ENCODE data around the gene ALDH3B2.
"Not testable (repeated sequence)": the region's sequence is repeated elsewhere in the genome, so short reads cannot be mapped to it uniquely, and the experiment has no call there.

The ALDH3B2 gene

DNA sequence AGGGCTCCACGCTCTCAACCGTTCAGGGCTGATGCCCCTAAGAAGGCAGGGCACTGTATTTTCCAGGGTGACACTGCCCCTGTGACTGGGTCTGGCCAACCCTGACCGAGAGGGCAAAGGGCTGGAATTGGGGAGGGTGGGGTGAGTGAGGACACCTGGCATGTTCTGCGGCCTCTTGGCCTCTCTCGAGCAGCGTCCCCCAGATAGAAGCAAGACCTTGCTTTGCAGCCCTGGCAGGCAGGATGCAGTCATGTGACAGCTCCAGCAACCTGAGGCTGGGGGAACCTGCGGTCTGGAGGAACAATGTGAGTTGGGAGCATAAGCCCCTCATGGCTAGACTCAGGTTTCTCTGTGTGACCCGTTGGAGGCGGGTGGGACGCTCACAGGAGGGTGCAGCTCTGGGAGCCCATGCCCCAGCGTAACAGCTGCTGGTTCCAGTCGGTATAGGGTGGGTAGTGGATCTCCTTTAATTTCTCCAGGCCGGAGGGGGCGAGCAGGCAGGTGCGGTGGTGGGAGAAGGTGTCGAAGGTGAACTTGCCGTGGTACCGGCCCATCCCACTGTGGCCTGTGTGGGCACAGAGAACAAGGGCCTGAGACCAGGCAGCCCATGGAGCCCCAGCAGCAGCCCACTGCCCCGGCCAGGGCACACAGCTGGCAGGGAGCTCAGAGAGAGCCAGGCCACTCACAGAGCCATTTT, 11.4 kb downstream of the ALDH3B2 start:
- H3K4me3 ChIP-seq (ENCODE audit: low read depth, low read length): no peak overlapping the region
- TF ChIP-seq, protein P1, sequence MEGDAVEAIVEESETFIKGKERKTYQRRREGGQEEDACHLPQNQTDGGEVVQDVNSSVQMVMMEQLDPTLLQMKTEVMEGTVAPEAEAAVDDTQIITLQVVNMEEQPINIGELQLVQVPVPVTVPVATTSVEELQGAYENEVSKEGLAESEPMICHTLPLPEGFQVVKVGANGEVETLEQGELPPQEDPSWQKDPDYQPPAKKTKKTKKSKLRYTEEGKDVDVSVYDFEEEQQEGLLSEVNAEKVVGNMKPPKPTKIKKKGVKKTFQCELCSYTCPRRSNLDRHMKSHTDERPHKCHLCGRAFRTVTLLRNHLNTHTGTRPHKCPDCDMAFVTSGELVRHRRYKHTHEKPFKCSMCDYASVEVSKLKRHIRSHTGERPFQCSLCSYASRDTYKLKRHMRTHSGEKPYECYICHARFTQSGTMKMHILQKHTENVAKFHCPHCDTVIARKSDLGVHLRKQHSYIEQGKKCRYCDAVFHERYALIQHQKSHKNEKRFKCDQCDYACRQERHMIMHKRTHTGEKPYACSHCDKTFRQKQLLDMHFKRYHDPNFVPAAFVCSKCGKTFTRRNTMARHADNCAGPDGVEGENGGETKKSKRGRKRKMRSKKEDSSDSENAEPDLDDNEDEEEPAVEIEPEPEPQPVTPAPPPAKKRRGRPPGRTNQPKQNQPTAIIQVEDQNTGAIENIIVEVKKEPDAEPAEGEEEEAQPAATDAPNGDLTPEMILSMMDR (IDR thresholded peaks at IDR 0.05; ENCODE audit: low read depth, low read length): no peak

DNA sequence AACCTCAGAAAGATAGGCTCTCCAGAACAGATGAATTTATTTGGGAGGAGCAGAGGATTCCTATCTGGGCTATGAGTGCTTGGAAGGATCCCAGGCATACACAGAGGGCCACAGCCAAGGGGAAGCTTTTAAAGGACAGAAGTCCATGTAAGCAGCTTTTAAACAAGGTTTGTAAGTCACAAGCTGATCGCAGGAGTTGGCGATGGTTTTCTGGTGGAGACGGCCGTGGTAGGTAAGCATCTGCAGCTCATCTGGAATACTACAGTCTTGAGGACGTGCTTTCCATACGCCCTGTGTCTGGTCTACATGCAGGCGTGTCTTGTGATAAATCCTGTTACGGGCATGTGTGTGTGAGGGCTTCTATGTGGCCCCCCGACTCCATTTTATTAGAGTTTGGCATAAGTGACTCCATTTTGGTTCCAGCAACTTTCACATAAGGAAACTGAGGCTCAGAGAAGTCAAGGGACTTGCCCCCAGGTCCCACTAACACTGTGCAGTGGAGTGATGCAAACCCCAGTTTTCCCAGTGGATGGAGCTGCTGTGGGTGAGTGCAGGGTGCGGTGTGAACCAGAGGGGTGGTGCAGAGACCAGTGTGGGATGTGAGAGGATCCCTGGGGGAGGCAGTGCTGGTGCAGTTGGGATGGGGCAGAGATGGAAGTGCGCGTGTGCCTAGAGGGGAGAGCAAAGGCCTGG, 12.1 kb downstream of the ALDH3B2 start:
- TF ChIP-seq, protein P1 (IDR thresholded peaks at IDR 0.05; ENCODE audit: low read depth, low read length): no peak
- H3K4me3 ChIP-seq (ENCODE audit: low read depth, low read length): no peak overlapping the region

DNA sequence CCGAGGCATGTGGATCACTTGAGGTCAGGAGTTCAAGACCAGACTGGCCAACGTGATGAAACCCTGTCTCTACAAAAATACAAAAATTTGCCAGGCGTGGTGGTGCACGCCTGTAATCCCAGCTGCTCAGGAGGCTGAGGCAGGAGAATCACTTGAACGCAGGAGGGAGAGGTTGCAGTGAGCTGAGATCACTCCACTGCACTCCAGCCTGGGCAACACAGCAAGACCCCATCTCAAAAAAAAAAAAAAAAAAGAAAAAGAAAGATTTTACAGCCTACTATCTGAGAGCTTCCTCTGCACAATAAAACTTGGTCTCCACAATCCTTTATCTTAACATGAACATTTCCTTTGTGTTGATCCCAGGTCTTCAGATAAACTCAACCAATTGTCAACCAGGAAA, 13.7 kb downstream of the ALDH3B2 start:
- not testable (repeated sequence) for H3K4me3 ChIP-seq (ENCODE audit: low read depth, low read length)

DNA sequence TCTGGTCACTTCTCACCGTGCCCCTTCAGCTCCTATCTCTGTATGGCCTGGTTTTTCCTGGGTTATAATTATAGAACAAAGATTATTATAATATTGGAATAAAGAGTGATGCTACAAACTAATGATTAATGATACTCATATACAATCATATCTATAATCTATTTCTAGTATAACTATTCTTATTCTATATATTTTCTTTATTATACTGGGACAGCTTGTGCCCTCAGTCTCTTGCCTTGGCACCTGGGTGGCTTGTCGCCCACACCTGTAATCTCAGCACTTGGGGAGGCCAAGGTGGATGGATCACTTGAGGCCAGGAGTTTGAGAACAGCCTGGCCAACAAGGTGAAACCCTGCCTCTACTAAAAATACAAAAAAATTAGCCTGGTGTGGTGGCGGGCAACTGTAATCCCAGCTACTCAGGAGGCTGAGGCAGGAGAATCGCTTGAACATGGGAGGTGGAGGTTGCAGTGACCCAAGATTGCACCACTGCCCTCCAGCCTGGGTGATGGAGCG, 14.7 kb downstream of the ALDH3B2 start:
- H3K4me3 ChIP-seq (ENCODE audit: low read depth, low read length): not testable (repeated sequence)

DNA sequence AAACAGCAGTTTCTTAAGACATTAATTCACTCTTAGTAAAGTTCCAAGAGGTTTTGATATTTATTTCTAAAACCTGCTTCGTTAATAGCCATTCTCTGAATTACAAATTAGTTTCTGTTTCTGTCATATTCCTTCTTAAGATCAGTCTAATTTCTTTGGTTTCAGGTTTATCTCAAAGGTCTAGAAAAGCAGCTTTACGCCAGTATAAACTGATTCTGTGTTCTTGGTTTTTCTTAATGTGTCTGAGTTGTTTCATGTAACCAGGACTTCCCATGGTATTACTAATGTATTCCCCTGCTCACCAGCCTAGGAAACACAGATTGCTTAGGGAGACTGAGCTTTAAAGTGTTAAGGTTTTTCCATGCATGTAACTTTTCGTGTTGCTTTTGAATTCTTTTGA, 17.1 kb downstream of the ALDH3B2 start:
- TF ChIP-seq, protein P1 (IDR thresholded peaks at IDR 0.05; ENCODE audit: low read depth, low read length): no peak
- H3K4me3 ChIP-seq (ENCODE audit: low read depth, low read length): no peak overlapping the region

DNA sequence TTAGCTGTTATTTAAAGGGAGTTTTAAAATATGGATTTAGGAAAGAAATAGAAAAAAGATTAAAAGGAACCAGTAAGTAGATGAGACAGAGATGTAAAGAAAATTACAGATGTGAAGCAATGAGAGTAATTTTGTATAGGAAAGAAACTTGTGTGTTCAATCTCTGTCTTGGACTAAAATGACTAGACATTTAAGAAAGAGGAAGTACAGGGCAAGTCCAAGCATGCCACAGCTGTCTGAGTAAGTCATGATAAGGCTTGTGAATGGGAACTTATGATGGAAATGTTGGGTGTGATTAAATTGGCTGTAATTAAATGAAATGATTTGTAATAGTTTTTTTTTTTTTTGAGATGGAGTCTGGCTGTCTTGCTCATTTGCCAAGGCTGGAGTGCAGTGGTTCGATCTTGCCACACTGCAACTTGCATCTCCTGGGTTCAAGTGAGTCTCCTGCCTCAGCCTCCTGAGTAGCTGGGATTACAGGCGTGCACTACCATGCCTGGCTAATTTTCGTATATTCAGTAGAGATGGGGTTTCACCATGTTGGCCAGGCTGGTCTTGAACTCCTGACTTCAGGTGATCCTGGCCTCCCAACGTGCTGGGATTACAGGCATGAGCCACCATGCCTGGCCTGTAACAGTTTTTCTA, 18.0 kb downstream of the ALDH3B2 start:
- no peak overlapping the region for H3K4me3 ChIP-seq (ENCODE audit: low read depth, low read length)
- TF ChIP-seq, protein P1 (IDR thresholded peaks at IDR 0.05; ENCODE audit: low read depth, low read length): no peak

DNA sequence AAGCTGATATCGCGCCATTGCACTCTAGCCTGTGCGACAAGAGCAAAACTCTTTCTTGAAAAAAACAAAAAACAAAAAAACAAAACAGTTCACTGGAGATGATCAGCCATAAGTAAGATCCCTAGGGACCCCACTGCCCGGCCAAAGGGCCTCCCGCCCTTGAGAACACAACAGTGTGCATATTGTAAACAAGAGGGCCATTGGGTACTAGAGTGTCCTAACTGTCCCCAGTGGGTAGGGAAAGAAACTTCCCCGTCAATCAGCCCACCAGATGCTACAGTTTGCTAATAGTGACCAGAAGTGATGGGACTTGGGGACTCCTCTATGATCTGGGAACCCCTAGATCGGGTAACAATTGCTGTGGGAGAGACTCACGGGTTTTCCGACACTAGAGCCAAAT, 20.2 kb downstream of the ALDH3B2 start:
- TF ChIP-seq, protein P1 (IDR thresholded peaks at IDR 0.05; ENCODE audit: low read depth, low read length): no peak
- H3K4me3 ChIP-seq (ENCODE audit: low read depth, low read length): no peak overlapping the region

Data from WI38 (cell line).